HG02885 (cell line): ENCODE results near the gene ATG4B.
"Not testable (repeated sequence)": the region's sequence is repeated elsewhere in the genome, so short reads cannot be mapped to it uniquely, and the experiment has no call there.

Experiments used
- ATAC-seq: cut with Tn5 transposase; IDR thresholded peaks from one replicate; pipeline ENCODE4 v1.9.1; 2021; ENCODE audit warnings: mild to moderate bottlenecking; ENCODE audit not compliant: unreplicated experiment, poor library complexity

The ATG4B gene

DNA sequence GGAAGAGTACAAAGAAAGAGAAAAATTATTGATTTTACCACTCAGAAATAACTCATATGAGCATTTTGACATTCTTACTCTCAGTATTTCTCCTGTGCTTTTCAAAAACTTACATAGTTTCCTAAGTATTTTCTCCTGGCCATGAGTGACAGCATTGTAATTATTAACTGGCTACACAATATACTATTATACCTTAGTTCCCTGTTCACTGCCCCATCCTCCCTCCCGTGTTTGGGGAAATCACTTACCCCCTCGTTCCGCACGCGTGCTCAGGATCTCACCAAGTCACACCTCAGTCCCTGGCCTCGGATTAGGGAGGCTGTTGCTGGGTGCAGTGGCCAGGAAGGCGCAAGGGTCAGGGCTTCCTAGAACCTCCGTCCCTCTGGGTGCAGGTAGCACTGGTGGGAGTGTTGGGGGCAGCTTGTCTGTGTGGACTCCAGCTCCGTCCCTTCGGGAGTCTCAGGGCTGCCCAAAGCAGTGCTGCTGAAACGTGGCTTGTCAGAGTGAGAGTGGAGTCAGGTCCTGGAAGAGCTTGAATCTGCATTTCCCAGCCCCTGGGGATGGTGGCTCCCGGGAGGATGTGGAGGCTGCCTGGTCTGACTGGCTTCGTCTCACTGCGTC lies 23.2 kb downstream of the ATG4B start:
- no peak for ATAC-seq

DNA sequence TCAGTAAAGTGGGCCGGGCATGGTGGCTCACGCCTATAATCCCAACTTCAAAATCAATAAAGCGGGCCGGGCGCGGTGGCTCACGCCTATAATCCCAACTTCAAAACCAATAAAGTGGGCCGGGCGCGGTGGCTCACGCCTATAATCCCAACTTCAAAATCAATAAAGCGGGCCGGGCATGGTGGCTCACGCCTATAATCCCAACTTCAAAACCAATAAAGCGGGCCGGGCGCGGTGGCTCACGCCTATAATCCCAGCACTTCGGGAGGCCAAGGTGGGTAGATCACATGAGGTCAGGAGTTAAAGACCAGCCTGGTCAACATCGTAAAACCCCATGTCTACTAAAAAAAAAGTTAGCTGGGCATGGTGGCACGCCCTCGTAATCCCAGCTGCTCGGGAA lies 25.2 kb downstream of the ATG4B start:
- not testable (repeated sequence) for ATAC-seq

DNA sequence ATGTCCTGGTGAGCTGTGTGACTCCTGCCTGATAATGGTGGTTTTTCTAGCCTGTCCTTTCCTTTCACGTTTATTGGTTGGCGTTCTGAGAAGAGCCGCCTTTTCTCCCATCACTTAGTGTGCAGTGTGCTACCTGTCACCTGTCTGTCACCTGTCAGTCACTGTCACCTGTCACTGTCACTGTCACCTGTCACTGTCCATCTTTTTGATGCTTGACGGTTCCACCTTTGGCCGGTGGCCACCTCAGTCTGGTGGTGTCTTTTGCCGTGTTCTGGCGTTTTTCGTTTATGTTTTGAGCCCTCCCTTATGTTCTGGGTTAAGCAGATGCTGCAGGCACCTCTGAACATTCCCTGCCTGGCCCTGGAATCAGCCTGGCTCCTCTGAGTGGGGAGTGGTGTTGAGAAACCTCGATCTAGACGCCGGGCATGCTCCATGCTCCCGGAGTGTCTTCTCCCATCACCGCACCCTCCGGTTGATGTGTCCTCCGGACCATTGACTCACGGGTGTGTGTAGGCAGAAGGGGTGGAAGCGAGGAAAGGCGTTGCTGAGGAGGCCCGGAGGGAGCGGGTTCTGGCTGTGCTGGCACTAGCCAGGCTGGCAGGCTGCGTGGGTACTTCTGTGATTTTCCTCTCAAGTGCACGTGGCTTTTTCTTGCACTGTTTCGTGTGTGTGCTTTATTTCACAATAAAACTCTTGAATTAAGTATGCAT lies 28.4 kb downstream of the ATG4B start:
- ATAC-seq: no peak

DNA sequence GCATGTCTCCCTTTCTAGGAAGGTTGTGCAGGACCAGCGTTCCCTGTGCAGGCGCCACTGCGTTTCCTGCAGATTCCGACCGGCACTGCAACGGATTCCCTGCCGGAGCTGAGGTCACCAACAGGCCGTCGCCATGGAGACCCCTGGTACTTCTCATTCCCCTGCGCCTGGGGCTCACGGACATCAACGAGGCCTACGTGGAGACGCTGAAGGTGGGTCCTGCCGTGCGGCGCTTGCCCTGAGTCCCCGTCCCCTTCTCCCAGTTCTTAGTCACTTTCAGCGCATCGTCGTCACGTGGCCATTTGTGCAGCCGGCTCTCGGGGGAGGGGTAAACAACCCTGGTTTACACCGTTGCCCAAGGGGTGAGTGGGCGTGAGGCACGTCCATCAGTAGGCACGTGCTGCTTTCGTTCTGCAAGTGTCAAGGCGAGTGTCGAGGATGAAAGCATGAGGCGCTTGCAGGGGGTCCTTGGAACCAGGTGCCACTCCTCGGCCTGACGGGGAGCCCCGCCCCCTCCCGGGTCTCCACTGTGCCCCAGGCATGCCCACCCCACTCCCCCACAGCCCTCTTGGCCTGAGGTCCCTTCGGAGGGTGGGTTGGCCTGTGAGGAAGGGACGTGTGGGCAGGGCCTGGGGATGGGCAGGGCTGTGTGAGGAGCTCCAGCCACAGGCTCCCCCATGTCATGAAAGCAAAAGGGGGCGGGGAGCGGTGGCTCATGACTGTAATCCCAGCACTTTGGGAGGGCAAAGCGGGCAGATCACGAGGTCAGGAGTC lies 29.3 kb downstream of the ATG4B start:
- ATAC-seq: no peak

DNA sequence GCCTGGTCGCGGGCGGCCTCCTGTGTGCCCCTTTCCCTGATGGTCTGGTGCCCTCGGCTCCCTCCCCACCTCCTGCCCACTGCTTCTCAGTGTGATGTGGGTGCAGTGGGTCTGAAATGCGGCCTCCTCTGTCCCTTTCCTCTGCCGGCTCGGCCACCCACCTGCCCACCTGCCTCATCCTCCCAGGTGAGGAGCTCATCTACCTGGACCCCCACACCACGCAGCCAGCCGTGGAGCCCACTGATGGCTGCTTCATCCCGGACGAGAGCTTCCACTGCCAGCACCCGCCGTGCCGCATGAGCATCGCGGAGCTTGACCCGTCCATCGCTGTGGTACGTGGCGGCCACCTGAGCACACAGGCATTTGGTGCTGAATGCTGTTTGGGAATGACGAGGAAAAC lies 30.9 kb downstream of the ATG4B start:
- no peak for ATAC-seq

DNA sequence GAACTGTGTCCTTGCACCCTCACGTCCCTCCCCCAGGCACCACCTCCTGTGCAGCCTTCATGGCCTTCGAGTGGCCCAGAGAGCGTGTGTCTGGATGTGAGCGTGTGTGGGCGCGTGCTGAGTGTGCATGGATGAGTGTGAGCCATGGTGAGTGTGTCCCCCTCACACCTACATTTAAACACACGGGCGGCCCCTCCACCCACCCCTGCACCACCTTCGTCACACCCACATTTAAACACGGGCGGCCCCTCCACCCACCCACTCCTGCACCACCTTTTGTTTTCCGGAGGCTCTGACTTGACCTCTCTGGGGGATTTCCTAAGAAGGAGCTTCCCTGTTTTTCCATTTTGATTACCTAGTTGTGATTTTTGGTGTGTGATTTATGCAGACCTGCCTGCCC lies 31.3 kb downstream of the ATG4B start:
- no peak for ATAC-seq

DNA sequence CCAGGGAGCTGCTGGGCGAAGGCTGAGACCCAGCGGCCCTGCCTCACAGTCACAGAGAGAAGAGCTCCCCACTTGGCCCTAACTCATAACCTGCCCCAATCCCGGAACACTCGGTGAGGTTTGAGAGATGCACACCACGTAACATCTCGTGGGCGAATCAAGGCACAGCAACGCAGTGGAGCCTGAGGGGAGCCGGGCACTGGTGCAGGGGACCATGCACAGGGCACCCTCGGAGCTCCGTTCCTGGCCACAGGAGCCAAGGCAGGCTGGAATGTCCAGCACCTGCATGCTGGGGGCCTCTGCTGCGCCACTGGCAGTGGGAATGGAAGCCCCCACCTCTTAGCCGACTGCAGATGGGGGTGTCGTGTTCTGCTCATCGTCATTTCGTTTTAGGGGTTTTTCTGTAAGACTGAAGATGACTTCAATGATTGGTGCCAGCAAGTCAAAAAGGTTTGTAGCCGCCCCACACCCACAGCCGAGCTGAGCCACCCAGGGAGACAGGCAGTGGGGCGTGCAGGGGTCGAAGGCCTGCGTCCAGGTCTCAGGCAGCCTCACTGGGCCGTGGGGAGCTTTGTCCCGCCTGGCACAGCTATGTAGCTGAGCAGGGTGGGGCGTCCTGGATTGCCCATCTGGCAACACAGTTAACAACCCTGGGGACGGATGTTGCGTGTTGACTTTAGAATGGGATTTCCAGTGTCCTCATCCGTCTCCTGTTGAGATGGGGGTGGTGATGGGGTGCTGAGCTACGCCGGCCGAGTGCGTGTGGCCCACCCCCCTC lies 33.0 kb downstream of the ATG4B start:
- no peak for ATAC-seq

DNA sequence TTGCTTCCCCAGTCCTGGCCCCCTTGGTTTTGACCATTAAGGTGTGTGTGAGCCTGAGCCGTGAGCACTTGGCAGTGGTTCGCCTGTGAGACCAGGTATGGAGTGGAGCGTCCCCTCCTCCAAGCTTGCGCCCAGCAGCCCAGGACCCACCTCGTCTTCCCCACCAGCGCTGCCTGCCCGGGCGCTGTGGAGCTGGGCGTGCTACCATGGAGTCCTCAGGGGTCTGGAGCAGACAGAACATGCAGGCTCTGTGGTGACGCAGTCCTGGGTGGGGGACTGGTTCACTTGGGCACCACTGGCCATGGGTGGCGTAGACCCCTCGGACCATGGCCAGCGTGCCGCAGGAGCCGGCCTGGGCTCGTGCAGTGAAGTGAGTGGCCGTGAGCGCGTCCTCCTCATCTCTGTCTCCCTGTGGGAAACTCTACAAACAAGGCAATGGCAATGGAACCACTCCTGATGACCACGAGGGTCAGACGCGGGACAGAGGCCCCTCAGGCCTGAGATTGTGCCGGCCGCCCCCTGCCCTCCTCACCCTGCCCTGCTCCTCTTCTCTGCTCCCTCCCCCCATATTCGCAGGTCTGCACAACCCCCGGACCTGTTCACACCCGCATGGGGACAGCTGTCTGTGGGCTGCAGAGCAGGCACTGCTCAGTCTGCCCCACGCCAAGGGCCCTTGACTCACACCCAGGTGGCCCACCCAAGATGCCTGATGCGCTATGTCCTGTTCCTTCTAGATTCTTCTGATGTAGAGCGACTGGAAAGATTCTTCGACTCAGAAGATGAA lies 34.2 kb downstream of the ATG4B start:
- ATAC-seq: no peak

DNA sequence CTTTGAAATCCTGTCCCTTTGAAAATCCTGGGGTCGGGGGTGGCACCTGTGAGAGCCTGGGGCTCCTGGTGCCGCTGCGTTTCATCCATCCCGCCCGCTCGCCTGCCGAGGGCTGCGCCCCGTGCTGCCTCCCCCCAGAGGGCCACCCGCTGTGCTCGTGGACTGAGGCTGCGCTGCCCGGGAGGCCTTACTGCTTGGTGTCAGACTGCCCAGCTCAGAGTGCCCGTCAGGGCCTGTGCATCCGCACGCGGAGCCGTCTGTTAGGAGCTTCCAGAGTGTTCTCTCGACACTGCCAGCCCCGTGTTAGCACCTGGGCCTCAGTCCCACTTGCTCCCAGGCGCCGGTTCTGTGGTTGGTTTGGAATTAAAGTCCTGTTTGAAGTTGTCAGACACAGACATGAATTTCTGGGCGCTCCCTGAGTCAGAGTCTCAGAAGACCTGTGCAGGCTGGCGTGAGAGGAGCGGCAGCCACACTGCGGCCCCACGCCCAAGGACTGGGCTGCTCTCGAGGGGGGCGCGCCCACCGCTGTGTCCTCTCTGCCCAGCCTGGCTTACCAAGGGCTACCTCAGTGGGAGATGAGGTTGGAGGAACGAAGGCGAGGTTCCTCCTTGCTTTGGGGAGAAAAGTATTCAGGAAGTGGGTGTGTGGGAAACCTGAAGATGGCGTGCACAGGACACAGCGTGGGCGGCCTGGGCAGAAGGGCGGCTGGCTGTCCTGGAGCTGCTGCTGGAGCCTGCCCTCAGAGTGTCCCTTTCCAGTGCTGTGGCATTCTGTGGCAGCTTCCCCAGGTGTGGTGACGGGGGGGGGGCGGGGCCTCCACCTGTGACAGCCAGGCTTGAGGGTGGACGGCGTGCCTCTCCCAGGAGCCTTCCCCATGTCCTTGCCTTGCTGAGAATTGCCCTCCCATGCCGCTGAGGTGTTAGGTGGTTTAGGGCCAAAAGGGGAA lies 35.0 kb downstream of the ATG4B start:
- no peak for ATAC-seq

DNA sequence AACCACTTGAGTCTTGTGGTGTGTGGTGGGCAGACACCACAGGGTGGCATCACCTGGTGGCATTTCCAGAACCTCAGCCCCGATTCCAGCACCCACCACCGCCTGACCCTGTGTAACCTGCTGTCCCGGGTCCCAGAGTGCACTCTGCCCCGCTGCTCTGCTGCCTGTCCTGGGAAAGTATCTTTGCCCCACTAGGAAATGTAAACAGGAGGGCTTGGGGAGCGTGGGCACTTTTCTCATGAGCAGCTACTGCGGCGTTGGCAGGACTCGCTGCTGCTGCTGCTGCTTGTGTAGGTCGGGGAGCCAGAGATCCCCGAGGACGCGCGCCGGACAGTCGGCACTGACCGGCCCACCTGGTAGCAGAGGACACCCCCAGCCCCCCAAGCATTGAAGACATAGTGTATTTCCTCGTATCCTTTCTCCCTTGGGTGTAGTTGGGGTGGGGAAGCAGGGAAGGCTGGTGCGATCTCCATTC lies 35.7 kb downstream of the ATG4B start:
- ATAC-seq: no peak

DNA sequence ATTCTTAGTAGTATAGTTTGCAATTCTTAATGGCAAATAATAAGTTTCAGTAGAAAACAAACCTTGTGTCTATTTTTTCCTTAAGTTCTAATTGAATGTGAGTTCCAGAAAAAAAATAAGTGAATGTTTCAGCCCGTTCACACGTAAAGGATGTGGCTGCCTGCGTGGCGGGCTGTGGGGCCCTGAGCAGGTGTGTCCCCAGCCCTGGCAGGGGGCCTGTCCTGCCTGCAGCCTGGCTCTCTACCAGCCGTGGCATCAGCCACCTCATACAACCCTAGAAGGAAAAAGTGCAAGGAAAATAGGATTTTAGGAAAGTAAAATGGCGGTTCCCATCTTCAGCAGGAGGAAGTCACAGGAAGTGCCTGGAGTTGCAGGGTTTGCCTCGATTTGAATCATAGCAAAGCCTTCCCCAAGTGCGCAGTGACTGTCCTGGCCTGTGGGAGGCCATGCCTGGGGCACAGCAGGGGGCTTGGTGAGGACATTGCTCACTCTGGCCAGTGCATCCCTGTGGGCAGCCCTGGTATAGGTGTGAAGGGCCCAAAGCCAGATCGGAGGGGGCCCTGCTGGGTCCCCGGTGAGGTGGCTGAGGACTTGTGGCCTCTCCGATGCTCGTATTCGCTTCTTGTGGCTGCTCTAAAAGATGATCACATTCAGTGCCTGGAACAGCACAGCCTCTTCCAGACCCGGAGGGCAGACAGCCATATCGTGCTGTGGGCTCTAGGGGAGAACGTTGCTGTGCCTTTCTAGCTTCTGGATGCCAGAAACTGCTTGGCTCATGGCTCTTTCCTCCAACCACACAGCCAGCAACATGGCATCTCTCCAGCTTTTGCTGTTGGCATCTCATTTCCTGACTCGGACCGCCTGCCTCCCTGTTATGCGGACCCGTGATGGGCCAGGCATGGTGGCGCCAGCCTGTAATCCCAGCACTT lies 36.6 kb downstream of the ATG4B start:
- no peak for ATAC-seq

DNA sequence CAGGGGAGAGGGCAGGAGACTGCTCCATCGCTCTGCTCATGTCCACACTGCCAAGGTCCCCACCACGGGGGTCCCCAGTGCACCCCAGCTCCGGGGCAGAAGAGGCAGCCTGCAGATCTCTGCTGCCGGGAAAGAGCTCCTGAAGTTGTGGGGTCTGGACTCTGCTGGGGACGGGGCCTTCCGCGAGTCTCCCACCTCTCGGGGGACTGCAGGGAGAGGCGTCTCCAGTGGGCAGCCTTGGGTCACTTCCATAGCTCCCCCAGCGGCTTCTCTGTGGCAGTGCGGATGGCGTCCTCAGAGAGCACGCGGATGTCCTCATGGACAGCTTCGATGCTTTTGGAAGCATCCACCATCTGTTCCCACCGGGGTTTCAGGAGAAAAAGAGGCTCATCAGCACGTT lies 38.4 kb downstream of the ATG4B start:
- no peak for ATAC-seq

DNA sequence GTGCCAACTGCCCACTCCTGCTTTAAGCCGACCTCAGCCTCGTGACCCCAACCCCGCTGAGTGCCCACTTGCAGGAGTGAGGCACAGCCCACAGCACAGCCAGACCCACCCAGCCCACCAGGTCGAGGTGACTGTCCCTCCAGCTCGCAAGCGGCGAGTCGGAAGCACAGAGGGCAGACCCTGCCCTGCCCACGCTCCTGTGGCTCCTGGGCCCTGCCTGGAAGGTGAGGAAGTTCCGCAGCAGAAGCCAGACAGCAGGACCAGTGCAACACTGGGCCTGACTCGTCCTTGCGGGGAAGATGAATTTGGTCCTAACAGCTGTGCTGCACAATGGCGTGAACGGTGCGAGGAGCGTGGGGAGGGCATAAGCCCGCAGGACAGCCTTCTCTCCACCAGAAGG lies 39.2 kb downstream of the ATG4B start:
- ATAC-seq: no peak

DNA sequence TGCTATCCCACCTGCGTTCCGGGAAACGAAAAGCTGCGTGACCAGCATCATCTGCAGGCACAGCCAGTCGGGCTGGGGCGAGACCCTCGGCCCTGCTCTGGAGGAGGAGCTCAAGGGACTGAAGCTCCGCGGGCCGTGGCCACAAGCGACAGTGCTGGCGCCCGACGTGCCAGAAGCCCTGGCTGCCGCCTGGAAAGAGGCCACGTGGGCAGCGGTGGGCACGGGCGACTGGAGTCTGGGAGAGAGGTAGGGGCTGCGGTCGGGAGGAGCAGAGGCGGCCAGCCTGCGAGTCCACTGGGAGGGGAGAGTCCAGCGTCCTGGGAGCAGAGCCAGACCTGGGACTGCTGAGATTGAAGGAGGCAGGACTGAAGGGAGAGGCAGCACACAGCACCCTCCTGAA lies 39.9 kb downstream of the ATG4B start:
- ATAC-seq: no peak

DNA sequence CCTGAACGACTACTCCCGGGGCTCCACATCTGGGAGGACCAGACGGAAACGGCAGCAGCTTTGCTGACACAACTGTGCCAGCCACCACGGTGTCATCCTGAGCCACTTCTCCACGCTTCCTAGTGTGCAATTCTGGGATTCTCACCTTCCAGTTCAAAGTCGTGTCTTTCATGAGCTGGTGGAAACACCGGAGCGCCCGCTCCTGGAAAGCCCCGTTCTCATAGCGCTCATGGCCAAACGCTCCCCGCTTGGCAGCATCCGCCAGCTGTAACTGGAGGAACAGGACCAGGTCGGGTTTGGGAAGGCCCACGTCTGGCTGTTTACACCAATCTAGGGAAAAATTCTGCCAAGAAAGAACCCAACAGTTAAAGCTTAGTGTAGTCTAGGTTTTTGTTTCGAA lies 40.8 kb downstream of the ATG4B start:
- no peak for ATAC-seq

DNA sequence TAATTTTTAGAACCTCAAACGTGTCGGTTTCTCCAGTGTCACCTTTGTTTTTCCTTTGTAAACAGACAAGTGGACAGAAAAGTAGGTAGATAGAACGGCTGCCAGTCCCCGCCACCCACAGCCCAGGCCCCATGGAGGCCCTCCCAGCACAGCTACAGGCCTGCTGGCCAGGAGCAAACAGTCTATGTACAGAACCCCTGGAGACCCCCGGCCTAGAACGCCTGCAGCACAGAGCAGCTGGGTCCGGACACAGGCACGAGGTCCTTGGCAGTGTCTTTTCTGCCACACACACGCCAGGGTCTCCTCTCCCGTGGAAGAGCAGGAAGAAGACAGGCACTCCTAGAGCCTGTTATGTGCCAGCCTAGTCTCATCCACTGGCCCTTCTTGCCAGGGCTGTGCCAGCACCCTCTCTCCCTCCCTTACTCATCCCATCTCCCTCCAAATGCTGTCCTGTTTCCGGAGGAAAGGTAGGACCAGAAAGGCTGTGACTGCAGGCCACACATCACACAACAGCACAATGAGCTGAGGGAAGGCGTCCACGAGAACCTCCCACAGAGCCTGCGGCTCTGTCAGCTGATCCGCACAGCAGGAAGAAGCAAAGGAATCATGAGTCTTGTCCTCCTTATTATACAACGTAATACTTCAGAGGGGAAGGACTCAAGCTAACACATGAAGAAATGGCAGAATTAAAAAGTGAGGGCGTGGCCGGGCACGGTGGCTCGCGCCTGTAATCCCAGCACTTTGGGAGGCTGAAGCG lies 41.5 kb downstream of the ATG4B start:
- no peak for ATAC-seq

DNA sequence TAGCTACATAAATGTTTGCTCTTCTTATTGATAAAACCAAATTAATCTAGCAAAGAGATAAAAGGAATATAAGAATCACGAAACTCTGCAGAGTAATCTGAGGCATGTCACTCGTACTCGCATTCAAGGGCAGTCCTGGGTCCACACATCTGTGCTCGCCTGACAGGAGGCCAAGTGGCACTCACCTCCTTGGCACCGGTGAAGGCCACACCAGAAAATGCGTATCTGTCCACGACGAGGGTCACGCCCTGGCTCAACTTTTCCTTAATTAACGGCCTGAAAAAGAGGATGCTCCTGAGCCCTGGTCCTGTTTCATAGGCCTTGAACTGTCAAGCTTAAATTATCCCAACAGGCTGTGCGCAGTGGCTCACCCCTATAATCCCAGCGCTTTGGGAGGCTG lies 42.6 kb downstream of the ATG4B start:
- no peak for ATAC-seq
